GM21390 (cell line): ENCODE measurements around the gene NIFK.

Experiments used
- ATAC-seq: cut with Tn5 transposase; IDR thresholded peaks from one replicate; pipeline ENCODE4 v1.9.1; 2021; ENCODE audit not compliant: unreplicated experiment

The NIFK gene

DNA sequence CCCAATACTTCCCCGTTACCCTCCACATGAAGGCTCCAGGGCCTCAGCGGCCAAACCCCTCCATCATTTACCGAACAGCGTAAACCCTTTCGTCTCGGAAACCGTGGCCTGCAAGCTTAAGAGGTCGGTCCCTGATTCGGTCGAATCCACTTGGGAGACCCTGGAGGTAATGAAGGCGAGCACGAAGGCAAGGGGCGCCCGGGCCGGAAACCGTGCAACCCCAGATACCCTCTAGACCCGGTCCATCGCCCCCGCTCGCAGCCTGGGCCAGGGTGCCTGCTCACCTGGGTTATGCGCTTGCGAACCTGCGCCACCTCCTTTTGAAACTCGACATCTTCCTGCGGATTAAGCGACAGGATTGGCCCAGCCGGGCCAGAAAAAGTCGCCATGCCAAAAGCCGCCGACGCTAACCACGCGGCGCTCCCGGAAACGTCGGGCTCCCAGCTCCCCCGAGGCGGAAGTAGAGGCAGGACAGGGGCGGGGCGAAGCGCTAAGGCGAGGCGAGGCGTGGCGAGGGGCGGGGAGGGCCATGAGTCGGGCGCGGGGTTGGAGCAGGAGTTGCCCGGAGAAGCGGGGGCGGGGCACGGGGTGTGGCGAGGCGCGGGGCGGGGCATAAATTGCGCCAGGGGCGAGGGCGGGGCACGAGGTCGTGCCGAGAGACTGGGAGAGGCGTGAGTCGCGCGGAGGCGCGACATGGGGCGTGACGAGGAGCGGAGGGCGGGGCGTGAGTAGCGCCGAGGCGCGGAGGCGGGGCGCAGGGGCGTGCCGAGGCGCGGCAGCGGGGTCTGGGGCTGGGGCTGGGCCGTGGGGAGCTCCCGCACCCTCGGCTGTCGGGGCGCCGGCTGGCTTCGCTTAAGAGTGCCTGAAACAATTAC lies at the start of gene NIFK:
Gene NIFK (minus strand): TSS at position 414 of the 875 bp plus-strand sequence. CDS start 25 bp downstream, at position 389.
- ATAC-seq, result peak; percentile 94

DNA sequence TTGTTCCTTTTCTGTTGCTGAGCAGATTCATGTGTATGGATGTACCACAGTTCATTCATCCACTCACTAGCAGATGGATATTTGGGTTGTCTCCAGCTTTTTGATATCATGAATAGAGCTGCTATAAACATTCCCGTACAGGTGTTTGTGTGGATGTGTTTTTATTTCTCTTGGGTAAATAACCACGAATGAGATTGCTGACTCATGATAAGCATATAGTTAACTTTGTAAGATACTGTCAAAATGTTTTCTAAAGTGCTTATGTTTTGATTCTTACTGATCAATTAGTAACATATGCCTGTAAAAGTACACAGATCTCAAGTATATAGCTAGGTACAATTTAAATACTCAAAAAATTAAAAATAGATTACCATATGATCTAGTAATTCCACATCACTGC lies 46.5 kb upstream of the NIFK start:
- ATAC-seq, result no peak

DNA sequence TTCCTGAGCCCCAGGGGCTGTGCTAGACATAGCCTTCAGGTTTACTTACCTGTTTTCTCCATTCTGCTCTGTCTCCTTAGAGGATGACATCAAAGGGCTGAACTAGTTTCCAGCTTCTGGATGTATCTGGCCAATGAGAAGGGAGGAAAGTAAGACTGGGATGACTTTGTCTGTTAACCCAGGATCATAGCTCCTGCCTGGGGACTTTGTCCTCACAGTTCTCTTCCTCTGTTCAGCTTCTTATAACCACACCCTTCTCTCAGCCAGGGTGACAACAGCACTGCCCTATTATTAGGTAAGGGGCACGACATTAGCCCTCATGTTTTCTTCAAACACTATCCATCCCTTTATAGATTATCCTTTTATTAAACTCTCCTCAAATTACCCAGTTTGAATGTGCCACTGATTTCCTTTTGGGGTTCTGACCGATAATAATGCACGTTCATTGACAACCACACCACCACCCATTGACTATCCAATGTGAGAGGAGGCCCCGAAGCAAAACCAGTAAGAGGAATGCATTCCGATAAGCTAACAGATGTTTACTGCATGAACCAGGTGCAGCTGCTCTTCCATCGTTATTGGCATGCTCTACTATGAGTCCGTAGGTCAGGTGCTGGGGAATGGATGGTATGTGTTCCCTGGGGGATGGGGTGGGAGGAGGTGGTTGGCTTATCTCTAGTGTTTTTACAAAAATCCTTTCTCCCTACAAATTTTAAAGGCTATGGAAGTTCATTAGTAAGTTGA lies 42.2 kb upstream of the NIFK start:
- no peak for ATAC-seq

DNA sequence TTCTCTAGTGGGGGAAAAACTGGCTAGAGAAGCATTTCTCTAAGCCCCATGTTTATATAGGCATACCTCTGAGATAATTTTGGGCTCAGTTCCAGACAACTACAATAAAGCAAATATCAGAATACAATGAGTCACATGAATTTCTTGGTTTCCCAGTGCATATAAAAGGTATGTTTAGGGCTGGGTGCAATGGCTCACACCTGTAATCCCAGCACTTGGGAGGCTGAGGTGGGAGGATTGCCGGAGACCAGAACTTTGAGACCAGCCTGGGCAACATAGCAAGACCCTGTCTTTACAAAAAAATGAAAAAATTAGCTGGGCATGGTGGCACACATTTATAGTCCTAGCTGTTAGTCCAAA lies 41.0 kb upstream of the NIFK start:
- no peak for ATAC-seq

DNA sequence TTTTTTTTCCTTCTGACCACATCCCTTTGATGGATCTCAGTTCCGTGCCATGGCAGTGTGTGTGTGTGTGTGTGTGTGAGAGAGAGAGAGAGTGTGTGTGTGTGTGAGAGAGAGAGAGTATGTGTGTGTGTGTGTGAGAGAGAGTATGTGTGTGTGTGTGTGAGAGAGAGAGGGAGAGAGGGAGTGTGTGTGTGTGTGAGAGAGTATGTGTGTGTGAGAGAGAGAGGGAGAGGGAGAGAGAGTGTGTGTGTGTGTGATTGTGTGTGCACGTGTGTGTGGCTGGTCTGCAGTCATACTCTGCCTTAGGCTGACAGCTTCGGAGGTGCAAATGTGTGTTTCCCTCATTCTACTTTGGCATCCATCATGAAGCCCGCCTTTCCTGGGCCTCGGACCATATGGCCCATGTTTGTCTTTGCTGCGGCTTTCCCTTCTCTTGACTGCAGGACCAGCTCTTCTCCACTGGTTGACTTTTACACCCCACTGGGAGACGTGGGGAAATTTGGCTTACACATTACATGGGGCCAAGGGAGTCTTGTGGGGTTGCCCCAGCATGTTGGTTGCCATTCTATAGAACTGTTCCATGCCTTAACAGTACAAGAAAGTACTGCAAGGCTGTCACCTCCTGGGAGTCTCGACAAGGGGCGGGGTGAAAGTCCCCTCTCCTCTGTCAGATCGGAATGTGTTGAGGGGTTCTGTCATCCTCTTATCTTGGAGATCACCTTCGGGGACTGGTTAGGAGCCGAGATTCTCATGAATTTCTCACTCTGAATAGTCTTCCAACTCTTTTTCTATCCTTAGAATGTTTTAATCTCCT lies 40.4 kb upstream of the NIFK start:
- no peak for ATAC-seq

DNA sequence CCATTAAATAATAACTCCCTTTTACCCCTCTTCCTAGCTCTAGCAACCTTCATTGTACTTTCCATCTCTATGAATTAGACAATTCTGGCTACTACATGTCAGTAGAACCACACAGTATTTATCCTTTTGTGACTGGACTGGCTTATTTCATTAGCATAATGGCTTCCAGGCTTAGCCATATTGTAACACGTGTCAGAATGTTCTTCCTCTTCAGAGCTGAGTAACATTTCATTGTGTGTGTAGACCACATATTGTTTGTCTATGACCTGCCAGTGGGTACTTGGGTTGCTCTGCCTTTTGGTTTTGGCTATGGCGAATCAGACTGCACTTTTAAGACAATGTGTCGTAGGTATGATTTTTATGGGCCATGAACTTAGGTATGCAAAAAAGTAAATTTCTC lies 39.7 kb upstream of the NIFK start:
- no peak for ATAC-seq

DNA sequence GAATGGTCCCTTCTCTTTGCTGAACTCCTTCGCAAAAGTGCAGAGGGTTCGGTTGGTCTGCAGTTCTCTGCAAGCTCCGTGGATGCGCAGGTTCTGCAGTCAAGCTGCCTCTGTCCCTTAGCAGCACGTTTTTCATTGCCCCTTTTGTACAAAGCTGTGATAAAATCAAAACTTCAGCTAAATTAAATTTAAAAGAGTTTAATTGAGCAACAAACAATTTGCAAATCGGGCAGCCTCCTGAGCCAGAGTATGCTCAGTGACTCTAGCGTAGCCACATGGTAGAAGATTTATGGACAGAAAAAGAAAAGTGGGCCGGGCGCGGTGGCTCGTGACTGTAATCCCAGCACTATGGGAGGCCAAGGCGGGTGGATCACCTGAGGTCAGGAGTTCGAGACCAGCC lies 37.6 kb upstream of the NIFK start:
- no peak for ATAC-seq

DNA sequence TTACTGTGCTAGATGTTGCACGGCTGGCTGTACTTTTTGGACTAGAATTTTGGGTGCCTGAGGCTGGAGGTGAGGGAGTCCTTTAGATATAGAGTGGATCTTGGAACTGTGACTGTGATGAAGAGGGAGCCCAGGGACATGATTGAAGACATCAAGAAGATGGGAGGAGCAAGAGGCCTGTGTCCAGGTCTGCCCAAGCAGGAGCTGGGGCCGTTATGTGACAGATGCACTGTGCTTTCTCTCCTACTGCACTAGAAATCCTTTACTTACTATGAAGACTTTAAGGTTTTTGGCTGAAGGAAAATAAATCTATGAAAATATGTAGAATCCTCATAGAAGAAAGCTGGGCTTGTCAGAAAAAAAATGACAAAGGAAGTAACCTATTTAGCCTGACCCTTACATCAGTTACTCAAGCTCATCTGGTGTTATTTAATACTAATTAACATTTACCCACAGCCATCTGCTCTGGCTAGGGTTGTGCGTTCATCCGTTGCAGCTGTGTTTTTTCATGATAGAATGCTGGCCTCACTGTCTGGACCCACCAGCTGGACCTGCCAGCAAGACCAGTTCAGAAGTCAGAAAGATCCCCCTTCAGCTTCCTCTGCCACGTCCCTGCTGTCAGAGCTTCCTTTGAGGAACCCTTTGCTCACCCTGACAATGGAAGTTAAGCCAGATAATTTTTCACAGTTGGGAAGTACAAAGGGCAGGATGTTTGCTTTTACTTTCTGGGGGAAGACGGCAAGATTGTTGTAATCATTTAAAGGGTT lies 35.5 kb upstream of the NIFK start:
- no peak for ATAC-seq

DNA sequence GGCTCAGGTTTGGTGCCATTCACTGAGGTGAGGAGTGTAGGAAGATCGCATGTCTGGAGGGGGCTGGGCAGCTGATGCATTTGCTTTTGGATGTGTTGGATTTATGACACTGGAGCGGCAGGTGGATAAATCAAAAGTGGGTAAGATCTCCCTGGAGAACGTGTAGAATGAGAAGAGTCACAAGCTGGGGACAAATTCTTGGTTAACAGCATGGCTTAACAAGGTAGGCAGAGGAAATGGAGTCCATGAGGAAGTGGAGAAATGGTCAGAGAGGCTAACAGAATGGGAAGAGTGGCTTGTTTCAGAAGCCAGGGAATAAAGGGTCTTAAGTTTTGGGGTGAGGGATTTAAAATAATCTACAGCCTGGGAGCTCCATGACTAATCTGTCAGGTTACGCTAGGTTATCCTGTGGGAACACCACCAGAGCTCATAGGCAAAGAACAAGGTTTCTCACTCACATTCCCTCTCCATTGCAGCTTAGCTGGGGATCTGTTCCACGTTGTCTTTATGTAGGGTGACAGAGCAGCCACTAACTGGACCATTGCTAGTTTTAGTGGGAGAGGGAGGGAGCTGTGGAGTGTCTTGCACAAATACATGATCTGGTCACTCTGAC lies 31.6 kb upstream of the NIFK start:
- ATAC-seq, result no peak

DNA sequence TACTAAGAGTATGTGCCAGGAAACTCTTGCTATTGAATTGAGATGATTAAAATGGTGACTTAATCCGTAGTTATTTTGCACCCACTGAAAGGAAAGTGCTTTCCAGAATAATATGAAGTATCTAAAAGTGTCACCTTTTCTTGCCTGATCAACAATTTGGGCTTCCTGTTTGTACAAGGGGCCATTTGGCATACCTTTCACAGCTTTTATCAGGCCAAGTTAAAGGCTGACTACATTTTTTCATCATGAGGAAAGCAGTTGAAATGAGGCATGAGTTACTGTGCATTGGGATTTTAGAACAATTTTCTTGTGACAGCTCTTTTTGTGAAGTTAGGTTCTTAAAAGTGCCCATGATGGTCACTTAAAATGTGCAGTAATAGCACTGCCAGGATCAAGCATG lies 29.9 kb upstream of the NIFK start:
- no peak for ATAC-seq

DNA sequence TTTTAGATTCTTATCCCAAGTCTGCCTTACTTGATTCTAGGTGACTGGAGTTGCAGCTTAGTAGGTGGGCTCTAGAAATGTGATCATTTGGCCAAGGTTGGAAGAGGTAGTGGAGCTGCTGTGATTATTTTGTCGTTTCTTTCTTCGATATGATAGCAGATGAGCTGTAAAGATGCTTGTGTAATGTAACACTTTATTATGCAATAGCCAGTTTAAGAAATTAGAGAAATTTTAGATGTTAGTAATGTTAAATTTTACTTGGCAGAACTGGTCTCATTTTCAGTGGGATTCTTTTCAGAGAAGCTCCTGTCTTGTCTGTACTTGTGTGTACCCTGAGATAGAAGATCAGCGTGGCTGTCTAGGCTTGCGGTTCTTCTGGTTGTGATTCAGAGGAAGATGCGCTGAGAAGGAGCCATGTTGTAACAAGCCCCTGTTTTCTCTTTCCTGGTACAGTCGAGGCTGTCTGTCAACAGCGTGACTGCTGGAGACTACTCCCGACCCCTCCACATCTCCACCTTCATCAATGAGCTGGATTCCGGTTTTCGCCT lies 28.1 kb upstream of the NIFK start:
- no peak for ATAC-seq

DNA sequence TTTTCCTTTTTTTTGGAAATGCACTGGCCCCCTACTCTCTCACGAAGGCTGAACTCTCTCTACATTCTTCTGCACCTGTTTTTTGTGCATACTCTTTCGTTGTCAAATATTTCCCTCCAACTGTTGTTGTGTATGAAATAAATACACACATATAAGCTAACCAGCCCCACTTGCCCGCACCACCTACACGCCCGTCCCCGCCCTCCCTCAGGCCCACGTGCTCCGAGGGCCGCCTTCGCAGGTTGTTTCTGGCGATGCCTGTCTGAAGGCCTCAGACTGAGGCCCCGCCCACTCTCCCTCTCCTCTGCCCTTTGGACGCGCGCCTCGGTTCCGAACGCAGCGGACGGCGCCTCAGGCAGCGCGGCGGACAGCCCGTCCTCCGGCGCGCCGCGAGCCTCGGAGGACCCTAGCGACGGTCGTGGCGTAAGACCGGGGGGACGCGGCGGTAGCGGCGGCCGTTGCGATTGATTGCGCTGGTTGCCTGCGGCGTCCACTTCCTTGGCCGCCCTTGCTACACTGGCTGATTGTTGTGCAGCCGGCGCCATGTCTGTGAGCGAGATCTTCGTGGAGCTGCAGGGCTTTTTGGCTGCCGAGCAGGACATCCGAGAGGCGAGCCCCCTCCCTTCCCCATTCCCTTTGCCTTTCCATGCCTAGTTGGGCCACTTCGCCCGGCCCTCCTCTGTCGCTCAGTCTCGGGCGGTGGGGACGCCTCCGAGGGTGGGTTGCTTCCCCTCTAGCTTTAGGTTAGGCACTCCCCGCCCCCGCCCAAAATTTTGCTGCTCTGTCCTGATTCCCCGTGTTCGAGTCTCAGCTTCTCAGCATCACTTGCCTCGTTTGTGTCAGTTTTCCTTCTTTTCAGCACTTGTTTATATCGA lies 18.8 kb upstream of the NIFK start, which contains the start of gene TSN:
Gene TSN (plus strand): TSS at position 415 of the 875 bp plus-strand sequence. CDS start 129 bp downstream, at position 544.
- ATAC-seq, result peak; percentile 100

DNA sequence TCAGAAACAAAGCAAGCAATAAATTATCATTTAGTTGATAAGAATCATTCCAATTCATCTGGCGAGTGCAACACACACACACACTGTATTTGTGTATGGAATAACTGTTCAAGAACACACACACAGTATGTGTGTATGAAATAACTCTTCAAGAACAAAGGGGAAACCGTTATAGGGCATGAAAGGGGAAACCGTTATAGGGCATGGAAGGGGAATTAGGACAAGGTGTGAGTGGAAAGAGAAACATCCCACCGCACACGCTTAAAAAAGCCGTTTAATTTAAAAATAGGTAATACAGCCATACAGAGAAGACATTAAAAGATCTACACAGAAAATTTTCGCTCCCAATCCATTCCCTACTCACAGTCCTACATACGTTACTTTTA lies 18.2 kb upstream of the NIFK start:
- ATAC-seq, result no peak

DNA sequence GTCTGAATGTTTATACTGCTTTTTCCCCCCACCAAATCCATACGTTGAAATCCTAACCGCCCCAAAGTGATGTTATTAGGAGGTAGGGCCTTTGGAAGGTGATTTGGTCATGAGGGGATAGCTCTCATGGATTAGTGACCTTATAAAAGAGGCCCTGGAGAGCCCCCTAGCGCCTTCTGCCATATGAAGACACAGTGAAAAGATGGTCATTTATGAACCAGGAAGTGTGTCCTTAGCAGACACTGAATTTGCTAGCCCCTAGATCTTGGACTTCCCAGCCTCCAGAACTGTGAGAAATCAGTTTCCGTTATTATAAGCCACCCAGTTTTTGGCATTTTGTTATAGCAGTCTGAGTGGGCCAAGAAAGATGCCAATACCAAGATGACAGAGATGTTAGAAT lies 11.5 kb upstream of the NIFK start:
- no peak for ATAC-seq

DNA sequence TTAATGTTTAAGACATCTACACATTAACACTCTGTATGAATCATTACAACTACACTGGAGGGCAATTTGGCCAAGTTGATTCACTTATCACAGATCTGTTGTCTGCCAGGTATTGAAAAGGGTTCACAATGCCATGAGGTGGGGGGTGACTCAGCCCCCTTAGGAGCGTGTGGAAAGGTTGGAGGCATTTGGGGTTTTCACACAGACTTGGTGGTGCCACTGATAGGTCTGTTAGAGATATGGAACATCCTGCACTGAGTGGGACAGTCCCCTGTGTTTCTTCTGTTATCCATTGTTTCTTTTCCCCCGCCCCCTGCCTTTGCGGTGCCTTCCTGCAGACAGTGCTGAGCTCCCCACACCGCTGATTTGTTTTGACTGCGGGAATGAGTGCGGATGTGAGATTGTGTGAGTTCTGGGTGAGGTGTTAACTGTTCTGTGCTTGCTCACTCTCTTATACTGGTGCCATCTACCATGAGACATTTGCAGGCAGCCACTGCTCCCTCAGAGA lies 9.4 kb upstream of the NIFK start:
- ATAC-seq, result no peak

DNA sequence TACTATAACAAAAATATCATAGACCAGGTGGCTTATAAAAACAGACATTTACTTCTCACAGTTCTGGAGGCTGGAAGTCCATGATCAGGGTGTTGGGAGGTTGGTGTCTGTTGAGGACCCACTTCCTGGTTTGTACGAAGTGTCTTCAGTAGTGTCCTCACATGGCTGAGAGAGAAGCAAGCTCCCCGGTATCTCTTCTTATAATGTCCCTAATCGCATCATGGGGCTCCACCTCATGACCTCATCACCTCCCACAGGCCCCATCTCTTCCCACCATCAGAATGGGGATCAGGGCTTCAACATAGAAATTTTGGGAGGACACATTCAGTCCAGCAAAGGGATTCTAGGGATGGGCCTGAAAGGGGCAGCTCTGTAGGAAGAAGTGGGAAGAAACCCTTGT lies 4.8 kb upstream of the NIFK start:
- ATAC-seq, result no peak

DNA sequence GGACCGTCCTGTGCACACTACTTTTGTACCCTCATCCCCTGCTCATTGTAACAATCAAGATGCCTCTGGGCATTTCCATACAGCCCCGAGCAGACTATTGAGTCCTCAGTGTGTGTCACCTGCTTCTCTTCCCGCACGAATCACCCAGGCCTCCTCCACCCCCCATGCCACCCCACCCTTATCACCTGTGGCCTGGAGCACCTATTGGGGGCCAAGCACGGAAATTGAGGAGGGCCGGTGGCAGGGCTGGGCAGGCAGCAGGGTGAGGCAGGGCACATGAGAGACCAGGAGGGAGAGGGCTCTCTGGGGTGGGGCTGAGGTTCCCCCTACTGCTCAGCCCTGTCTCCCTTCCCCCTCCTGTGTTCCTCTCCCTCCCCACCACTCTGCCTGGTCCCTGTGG lies 4.3 kb upstream of the NIFK start:
- no peak for ATAC-seq

DNA sequence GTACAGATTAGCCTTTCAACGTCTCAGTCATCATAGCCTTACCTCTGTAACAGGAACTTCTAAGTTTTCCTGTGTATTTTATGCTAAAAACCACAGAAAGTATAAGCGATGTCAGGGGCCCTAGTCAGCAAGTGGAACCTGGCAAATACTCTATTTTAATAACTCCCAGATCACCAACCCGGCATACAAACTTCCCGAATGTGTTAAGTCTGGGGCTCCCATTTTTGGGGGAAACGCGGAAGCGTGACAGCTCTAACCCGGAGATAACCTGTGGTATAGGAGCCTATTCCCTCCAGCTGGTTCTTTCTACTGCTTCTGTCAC lies 574 bp downstream of the NIFK start:
- no peak for ATAC-seq

DNA sequence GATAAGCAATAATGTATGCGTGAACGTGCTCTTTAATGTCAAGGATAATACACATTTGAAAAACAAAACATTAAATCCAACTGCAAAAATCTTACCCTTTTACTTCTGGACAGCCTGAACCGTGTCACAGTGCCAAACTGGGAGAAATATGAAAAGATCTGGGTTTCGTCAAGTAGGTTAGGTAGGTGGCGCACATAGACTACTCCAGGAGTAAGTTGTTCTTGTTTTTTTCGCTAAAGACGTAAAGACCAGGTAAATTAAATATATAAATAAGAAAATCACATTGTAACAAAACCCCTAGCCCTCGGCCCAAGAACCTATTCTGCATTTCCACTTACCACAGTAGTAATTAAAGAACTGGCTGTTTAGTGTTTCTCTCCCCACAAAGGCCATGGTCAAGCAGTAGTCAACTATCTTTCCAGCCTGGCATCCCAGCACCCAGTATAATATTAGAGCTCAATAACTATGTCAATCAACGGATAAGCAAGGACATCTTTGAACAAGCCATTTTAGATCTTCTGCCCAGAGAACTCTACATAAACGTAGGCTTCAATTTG lies 1.1 kb downstream of the NIFK start:
- no peak for ATAC-seq
